H9 (cell line): ENCODE data around the gene SEMA4D. TPM values are rescaled to one million over a fixed set of nuclear protein-coding genes. Genes with fewer than 3 reads are reported as not detected.

Source experiments
- DNase-seq: peaks from one replicate; pipeline ENCODE4 v3.0.0-alpha.2; 2017
- H2AFZ ChIP-seq: one replicate; pipeline ENCODE4 v1.6.1; 2013; ENCODE audit warnings: mild to moderate bottlenecking, low read length, control low read depth, moderate library complexity
- H2AK5ac ChIP-seq: 2 replicates; pipeline ENCODE4 v1.6.1; 2013; ENCODE audit warnings: low read length, control low read depth, mixed read lengths; ENCODE audit not compliant: insufficient read length
- H2BK120ac ChIP-seq: one replicate; pipeline ENCODE4 v1.6.1; 2013; ENCODE audit warnings: low read depth, mild to moderate bottlenecking, low read length, control low read depth, inconsistent platforms; ENCODE audit not compliant: poor library complexity, severe bottlenecking
- H2BK12ac ChIP-seq: 2 replicates; pipeline ENCODE4 v1.6.1; 2013; ENCODE audit warnings: low read length, control low read depth, mixed read lengths, low read depth; ENCODE audit not compliant: insufficient read length
- H2BK15ac ChIP-seq: 2 replicates; pipeline ENCODE4 v1.6.1; 2013; ENCODE audit warnings: low read depth, low read length, control low read depth
- H2BK20ac ChIP-seq: one replicate; pipeline ENCODE4 v1.6.1; 2013; ENCODE audit warnings: low read depth, mild to moderate bottlenecking, low read length, control low read depth, inconsistent platforms; ENCODE audit not compliant: poor library complexity, severe bottlenecking
- H2BK5ac ChIP-seq: 2 replicates; pipeline ENCODE4 v1.6.1; 2013; ENCODE audit warnings: low read length, control low read depth, mixed read lengths; ENCODE audit not compliant: insufficient read length
- H3K14ac ChIP-seq: 2 replicates; pipeline ENCODE4 v1.6.1; 2013; ENCODE audit warnings: low read length, control low read depth; ENCODE audit not compliant: insufficient read depth
- H3K18ac ChIP-seq: 2 replicates; pipeline ENCODE4 v1.6.1; 2013; ENCODE audit warnings: low read depth, mild to moderate bottlenecking, mixed read lengths, low read length, control low read depth; ENCODE audit not compliant: insufficient read length
- H3K23ac ChIP-seq: 2 replicates; pipeline ENCODE4 v1.6.1; 2013; ENCODE audit warnings: low read length, control low read depth, mixed read lengths, low read depth; ENCODE audit not compliant: insufficient read length
- H3K23me2 ChIP-seq: 2 replicates; pipeline ENCODE4 v1.6.1; 2013; ENCODE audit warnings: low read depth, mild to moderate bottlenecking, mixed read lengths, low read length, control low read depth; ENCODE audit not compliant: insufficient read length, poor library complexity, severe bottlenecking
- H3K27ac ChIP-seq: 2 replicates; pipeline ENCODE4 v1.5.1; 2013; ENCODE audit warnings: low read length, control low read depth, mixed read lengths, low read depth; ENCODE audit not compliant: insufficient read length
- H3K27me3 ChIP-seq: 2 replicates; pipeline ENCODE4 v1.6.1; 2013; ENCODE audit warnings: low read length, control low read depth, inconsistent platforms; ENCODE audit not compliant: insufficient read depth
- H3K4ac ChIP-seq: 2 replicates; pipeline ENCODE4 v1.6.1; 2013; ENCODE audit warnings: low read depth, mild to moderate bottlenecking, control low read depth, inconsistent platforms, low read length, moderate library complexity
- H3K4me1 ChIP-seq: 2 replicates; pipeline ENCODE4 v1.6.1; 2013; ENCODE audit warnings: low read length, control low read depth, inconsistent platforms; ENCODE audit not compliant: insufficient read depth
- H3K4me2 ChIP-seq: 2 replicates; pipeline ENCODE4 v1.6.1; 2013; ENCODE audit warnings: low read length, control low read depth, mixed read lengths; ENCODE audit not compliant: insufficient read length, insufficient read depth
- H3K56ac ChIP-seq: 2 replicates; pipeline ENCODE4 v1.6.1; 2013; ENCODE audit warnings: low read depth, mild to moderate bottlenecking, mixed read lengths, low read length, control low read depth; ENCODE audit not compliant: insufficient read length
- H3K79me1 ChIP-seq: 2 replicates; pipeline ENCODE4 v1.6.1; 2013; ENCODE audit warnings: low read depth, mild to moderate bottlenecking, moderate library complexity, low read length, control low read depth, inconsistent platforms; ENCODE audit not compliant: insufficient read depth, poor library complexity, severe bottlenecking
- H3K79me2 ChIP-seq: 2 replicates; pipeline ENCODE4 v1.6.1; 2013; ENCODE audit warnings: low read length, control low read depth, inconsistent platforms; ENCODE audit not compliant: insufficient read depth
- H3K9ac ChIP-seq: 2 replicates; pipeline ENCODE4 v1.6.1; 2013; ENCODE audit warnings: low read length, control low read depth, mixed read lengths; ENCODE audit not compliant: insufficient read length; ENCODE audit errors: extremely low read depth
- H3K9me3 ChIP-seq: one replicate; pipeline ENCODE4 v1.6.1; 2013; ENCODE audit warnings: low read depth, low read length, inconsistent platforms; ENCODE audit not compliant: control insufficient read depth
- H3T11ph ChIP-seq: one replicate; pipeline ENCODE4 v1.6.1; 2013; ENCODE audit warnings: mild to moderate bottlenecking, low read length, control low read depth, inconsistent platforms
- H4K20me1 ChIP-seq: one replicate; pipeline ENCODE4 v1.6.1; 2013; ENCODE audit not compliant: control insufficient read depth, insufficient read length, insufficient read depth
- H4K5ac ChIP-seq: 2 replicates; pipeline ENCODE4 v1.6.1; 2013; ENCODE audit warnings: low read depth, mild to moderate bottlenecking, mixed read lengths, low read length, control low read depth; ENCODE audit not compliant: insufficient read length
- H4K8ac ChIP-seq: replicated peaks from 2 replicates; pipeline ENCODE4 v1.6.1; 2013; ENCODE audit warnings: low read length, control low read depth, mixed read lengths, low read depth; ENCODE audit not compliant: insufficient read length
- H4K91ac ChIP-seq: 2 replicates; pipeline ENCODE4 v1.6.1; 2013; ENCODE audit warnings: low read depth, mild to moderate bottlenecking, moderate library complexity, mixed read lengths, low read length, control low read depth; ENCODE audit not compliant: insufficient read length
- H3K27ac Mint-ChIP-seq, 3 experiments: 2 replicates in 2 of 3; 3 replicates in 1 of 3; pipeline ENCODE4 v1.8.0; 2020 to 2021; ENCODE audit warnings: mixed read lengths in 3 of 3, mild to moderate bottlenecking in 1 of 3, moderate library complexity in 1 of 3
- H3K27me3 Mint-ChIP-seq: 2 replicates; pipeline ENCODE4 v1.8.0; 2021; ENCODE audit warnings: low read depth, mild to moderate bottlenecking, moderate library complexity, mixed read lengths
- H3K36me3 Mint-ChIP-seq, 3 experiments: 2 replicates in 2 of 3; 3 replicates in 1 of 3; pipeline ENCODE4 v1.8.0; 2020 to 2021; ENCODE audit warnings: low read depth in 3 of 3, mixed read lengths in 3 of 3; ENCODE audit not compliant: insufficient read depth in 1 of 3
- H3K4me1 Mint-ChIP-seq, 2 experiments: 2 replicates each; pipeline ENCODE4 v1.8.0; 2020; ENCODE audit warnings: mixed read lengths in 2 of 2
- H3K4me3 Mint-ChIP-seq, 2 experiments: 2 replicates in 1 of 2; 3 replicates in 1 of 2; pipeline ENCODE4 v1.8.0; 2020 to 2021; ENCODE audit warnings: mild to moderate bottlenecking in 2 of 2, mixed read lengths in 2 of 2, moderate library complexity in 1 of 2
- H3K9me3 Mint-ChIP-seq, 2 experiments: 2 replicates in 1 of 2; 3 replicates in 1 of 2; pipeline ENCODE4 v1.8.0; 2020; ENCODE audit warnings: mild to moderate bottlenecking in 2 of 2, mixed read lengths in 2 of 2, moderate library complexity in 1 of 2
- CTCF ChIP-seq: fragments of 200-600 bp; sonication (generic); conservative IDR thresholded peaks from 3 replicates; pipeline ENCODE4 v1.8.0; 2021; ENCODE audit warnings: antibody characterized with exemption, mild to moderate bottlenecking
- WGBS: extraction: QIAGEN DNeasy Blood & Tissue Kit; methylation state at CpG from one replicate; pipeline ENCODE4 v1.1.7; 2013; ENCODE audit warnings: missing lambda C conversion rate, low lambda C conversion rate, mixed read lengths; ENCODE audit not compliant: insufficient read length; ENCODE audit errors: extremely low coverage; 5-methylcytosine and 5-hydroxymethylcytosine counted together
- total RNA-seq: library from RNA; stranded (reverse); gene quantifications from 2 replicates; pipeline ENCODE4 v1.2.1, GENCODE V29; 2021

Gene SEMA4D
- total RNA-seq, 1 experiment from 2014 or later: 47.2 TPM

- no CpG with 5 or more reads among the region's 11 CpGs for WGBS
- H2BK120ac ChIP-seq: no peak overlapping the region
Measured at GRCh38 chr9:89448381-89448780, 49.5 kb downstream of the SEMA4D start.

More at GRCh38 chr9:89448381-89448780, 49.5 kb downstream of the SEMA4D start:
- H4K91ac ChIP-seq: no peak overlapping the region
- H3K14ac ChIP-seq: no peak overlapping the region
- no peak overlapping the region for H2AFZ ChIP-seq
- no peak overlapping the region for H4K5ac ChIP-seq
- DNase-seq: no peak
- H2BK5ac ChIP-seq: no peak overlapping the region
- no peak overlapping the region for H3K27ac ChIP-seq
- no peaks in the 10 kb centered on the region for H3K23me2 ChIP-seq
- Mint-ChIP-seq H3K27me3 (no peaks in the 10 kb centered on the region), H3K4me1 (peaks cover 15% of the 10 kb centered on the region in 2 experiments; a peak in 3 of 4 replicates), H3K4me3 (no peak overlapping the region), H3K9me3 (no peaks in the 10 kb centered on the region), H3K36me3 (peaks cover 13 to 30% (median 22%) of the 10 kb centered on the region in 3 experiments), H3K27ac (peak overlapping the region in 1 of 3 experiments; percentile 70; a peak in 3 of 7 replicates)
- H3K23ac ChIP-seq: no peak overlapping the region
- H3K4ac ChIP-seq: no peak overlapping the region
- H2AK5ac ChIP-seq: no peak overlapping the region
- no peaks in the 10 kb centered on the region for H3K79me1 ChIP-seq
- peaks cover 5% of the 10 kb centered on the region; the same call in 1 of the 2 replicates for H3K79me2 ChIP-seq
- no peak overlapping the region for H3K9ac ChIP-seq
- no peak overlapping the region for H3K56ac ChIP-seq
- H3K9me3 ChIP-seq: no peaks in the 10 kb centered on the region
- TF ChIP-seq CTCF: no peak
- no peak overlapping the region for H3K4me2 ChIP-seq
- H3K4me1 ChIP-seq: no peaks in the 10 kb centered on the region
- no peaks in the 10 kb centered on the region for H3K27me3 ChIP-seq
- H4K20me1 ChIP-seq: no peaks in the 10 kb centered on the region
- no peak overlapping the region for H2BK12ac ChIP-seq
- H3K18ac ChIP-seq: no peak overlapping the region
- H2BK20ac ChIP-seq: no peak overlapping the region
- no peak overlapping the region for H3T11ph ChIP-seq
- H4K8ac ChIP-seq: no peak overlapping the region
- no peak overlapping the region for H2BK15ac ChIP-seq
